H9 (cell line): ENCODE measurements around the gene AGBL3. TPM values are rescaled to one million over a fixed set of nuclear protein-coding genes. Genes with fewer than 3 reads are reported as not detected.

ENCODE experiments used
- DNase-seq: peaks from one replicate; pipeline ENCODE4 v3.0.0-alpha.2; 2017
- H2AFZ ChIP-seq: one replicate; pipeline ENCODE4 v1.6.1; 2013; ENCODE audit warnings: mild to moderate bottlenecking, low read length, control low read depth, moderate library complexity
- H2AK5ac ChIP-seq: 2 replicates; pipeline ENCODE4 v1.6.1; 2013; ENCODE audit warnings: low read length, control low read depth, mixed read lengths; ENCODE audit not compliant: insufficient read length
- H2BK120ac ChIP-seq: one replicate; pipeline ENCODE4 v1.6.1; 2013; ENCODE audit warnings: low read depth, mild to moderate bottlenecking, low read length, control low read depth, inconsistent platforms; ENCODE audit not compliant: poor library complexity, severe bottlenecking
- H2BK12ac ChIP-seq: 2 replicates; pipeline ENCODE4 v1.6.1; 2013; ENCODE audit warnings: low read length, control low read depth, mixed read lengths, low read depth; ENCODE audit not compliant: insufficient read length
- H2BK15ac ChIP-seq: 2 replicates; pipeline ENCODE4 v1.6.1; 2013; ENCODE audit warnings: low read depth, low read length, control low read depth
- H2BK20ac ChIP-seq: one replicate; pipeline ENCODE4 v1.6.1; 2013; ENCODE audit warnings: low read depth, mild to moderate bottlenecking, low read length, control low read depth, inconsistent platforms; ENCODE audit not compliant: poor library complexity, severe bottlenecking
- H2BK5ac ChIP-seq: 2 replicates; pipeline ENCODE4 v1.6.1; 2013; ENCODE audit warnings: low read length, control low read depth, mixed read lengths; ENCODE audit not compliant: insufficient read length
- H3K14ac ChIP-seq: 2 replicates; pipeline ENCODE4 v1.6.1; 2013; ENCODE audit warnings: low read length, control low read depth; ENCODE audit not compliant: insufficient read depth
- H3K18ac ChIP-seq: 2 replicates; pipeline ENCODE4 v1.6.1; 2013; ENCODE audit warnings: low read depth, mild to moderate bottlenecking, mixed read lengths, low read length, control low read depth; ENCODE audit not compliant: insufficient read length
- H3K23ac ChIP-seq: 2 replicates; pipeline ENCODE4 v1.6.1; 2013; ENCODE audit warnings: low read length, control low read depth, mixed read lengths, low read depth; ENCODE audit not compliant: insufficient read length
- H3K23me2 ChIP-seq: 2 replicates; pipeline ENCODE4 v1.6.1; 2013; ENCODE audit warnings: low read depth, mild to moderate bottlenecking, mixed read lengths, low read length, control low read depth; ENCODE audit not compliant: insufficient read length, poor library complexity, severe bottlenecking
- H3K27ac ChIP-seq: 2 replicates; pipeline ENCODE4 v1.5.1; 2013; ENCODE audit warnings: low read length, control low read depth, mixed read lengths, low read depth; ENCODE audit not compliant: insufficient read length
- H3K27me3 ChIP-seq: 2 replicates; pipeline ENCODE4 v1.6.1; 2013; ENCODE audit warnings: low read length, control low read depth, inconsistent platforms; ENCODE audit not compliant: insufficient read depth
- H3K4ac ChIP-seq: 2 replicates; pipeline ENCODE4 v1.6.1; 2013; ENCODE audit warnings: low read depth, mild to moderate bottlenecking, control low read depth, inconsistent platforms, low read length, moderate library complexity
- H3K4me1 ChIP-seq: 2 replicates; pipeline ENCODE4 v1.6.1; 2013; ENCODE audit warnings: low read length, control low read depth, inconsistent platforms; ENCODE audit not compliant: insufficient read depth
- H3K4me2 ChIP-seq: 2 replicates; pipeline ENCODE4 v1.6.1; 2013; ENCODE audit warnings: low read length, control low read depth, mixed read lengths; ENCODE audit not compliant: insufficient read length, insufficient read depth
- H3K56ac ChIP-seq: 2 replicates; pipeline ENCODE4 v1.6.1; 2013; ENCODE audit warnings: low read depth, mild to moderate bottlenecking, mixed read lengths, low read length, control low read depth; ENCODE audit not compliant: insufficient read length
- H3K79me1 ChIP-seq: 2 replicates; pipeline ENCODE4 v1.6.1; 2013; ENCODE audit warnings: low read depth, mild to moderate bottlenecking, moderate library complexity, low read length, control low read depth, inconsistent platforms; ENCODE audit not compliant: insufficient read depth, poor library complexity, severe bottlenecking
- H3K79me2 ChIP-seq: 2 replicates; pipeline ENCODE4 v1.6.1; 2013; ENCODE audit warnings: low read length, control low read depth, inconsistent platforms; ENCODE audit not compliant: insufficient read depth
- H3K9ac ChIP-seq: 2 replicates; pipeline ENCODE4 v1.6.1; 2013; ENCODE audit warnings: low read length, control low read depth, mixed read lengths; ENCODE audit not compliant: insufficient read length; ENCODE audit errors: extremely low read depth
- H3K9me3 ChIP-seq: one replicate; pipeline ENCODE4 v1.6.1; 2013; ENCODE audit warnings: low read depth, low read length, inconsistent platforms; ENCODE audit not compliant: control insufficient read depth
- H3T11ph ChIP-seq: one replicate; pipeline ENCODE4 v1.6.1; 2013; ENCODE audit warnings: mild to moderate bottlenecking, low read length, control low read depth, inconsistent platforms
- H4K20me1 ChIP-seq: one replicate; pipeline ENCODE4 v1.6.1; 2013; ENCODE audit not compliant: control insufficient read depth, insufficient read length, insufficient read depth
- H4K5ac ChIP-seq: 2 replicates; pipeline ENCODE4 v1.6.1; 2013; ENCODE audit warnings: low read depth, mild to moderate bottlenecking, mixed read lengths, low read length, control low read depth; ENCODE audit not compliant: insufficient read length
- H4K8ac ChIP-seq: replicated peaks from 2 replicates; pipeline ENCODE4 v1.6.1; 2013; ENCODE audit warnings: low read length, control low read depth, mixed read lengths, low read depth; ENCODE audit not compliant: insufficient read length
- H4K91ac ChIP-seq: 2 replicates; pipeline ENCODE4 v1.6.1; 2013; ENCODE audit warnings: low read depth, mild to moderate bottlenecking, moderate library complexity, mixed read lengths, low read length, control low read depth; ENCODE audit not compliant: insufficient read length
- H3K27ac Mint-ChIP-seq, 3 experiments: 2 replicates in 2 of 3; 3 replicates in 1 of 3; pipeline ENCODE4 v1.8.0; 2020 to 2021; ENCODE audit warnings: mixed read lengths in 3 of 3, mild to moderate bottlenecking in 1 of 3, moderate library complexity in 1 of 3
- H3K27me3 Mint-ChIP-seq: 2 replicates; pipeline ENCODE4 v1.8.0; 2021; ENCODE audit warnings: low read depth, mild to moderate bottlenecking, moderate library complexity, mixed read lengths
- H3K36me3 Mint-ChIP-seq, 3 experiments: 2 replicates in 2 of 3; 3 replicates in 1 of 3; pipeline ENCODE4 v1.8.0; 2020 to 2021; ENCODE audit warnings: low read depth in 3 of 3, mixed read lengths in 3 of 3; ENCODE audit not compliant: insufficient read depth in 1 of 3
- H3K4me1 Mint-ChIP-seq, 2 experiments: 2 replicates each; pipeline ENCODE4 v1.8.0; 2020; ENCODE audit warnings: mixed read lengths in 2 of 2
- H3K4me3 Mint-ChIP-seq, 2 experiments: 2 replicates in 1 of 2; 3 replicates in 1 of 2; pipeline ENCODE4 v1.8.0; 2020 to 2021; ENCODE audit warnings: mild to moderate bottlenecking in 2 of 2, mixed read lengths in 2 of 2, moderate library complexity in 1 of 2
- H3K9me3 Mint-ChIP-seq, 2 experiments: 2 replicates in 1 of 2; 3 replicates in 1 of 2; pipeline ENCODE4 v1.8.0; 2020; ENCODE audit warnings: mild to moderate bottlenecking in 2 of 2, mixed read lengths in 2 of 2, moderate library complexity in 1 of 2
- whole genome bisulfite sequencing: extraction: QIAGEN DNeasy Blood & Tissue Kit; methylation state at CpG from one replicate; pipeline ENCODE4 v1.1.7; 2013; ENCODE audit warnings: missing lambda C conversion rate, low lambda C conversion rate, mixed read lengths; ENCODE audit not compliant: insufficient read length; ENCODE audit errors: extremely low coverage; 5-methylcytosine and 5-hydroxymethylcytosine counted together
- total RNA-seq: library from RNA; stranded (reverse); gene quantifications from 2 replicates; pipeline ENCODE4 v1.2.1, GENCODE V29; 2021
- TF ChIP-seq, protein P1 (sequence below): fragments of 200-600 bp; sonication (generic); conservative IDR thresholded peaks from 3 replicates; pipeline ENCODE4 v1.8.0; 2021; ENCODE audit warnings: antibody characterized with exemption, mild to moderate bottlenecking

Gene AGBL3
- total RNA-seq, 1 experiment from 2014 or later: 2.4 TPM

DNA sequence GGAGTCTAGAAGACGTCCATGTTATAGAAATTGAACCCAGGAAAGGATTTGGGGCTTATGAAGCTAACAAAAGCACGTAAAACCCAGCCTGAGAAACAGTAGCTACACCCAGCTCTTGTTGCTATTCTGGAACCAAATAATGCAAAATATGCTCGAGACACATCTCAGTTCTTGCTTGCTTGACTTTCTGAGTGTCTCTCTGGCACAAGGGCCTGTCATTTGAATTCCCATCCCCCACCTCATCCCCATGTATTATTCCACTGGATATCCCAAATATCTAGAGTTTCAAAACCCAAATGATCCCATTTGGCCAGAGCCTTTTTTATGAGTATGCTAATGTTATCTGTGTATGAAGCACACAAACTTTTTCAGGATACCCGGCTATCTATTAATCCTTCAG lies 48.2 kb upstream of the AGBL3 start:
- TF ChIP-seq, protein P1, sequence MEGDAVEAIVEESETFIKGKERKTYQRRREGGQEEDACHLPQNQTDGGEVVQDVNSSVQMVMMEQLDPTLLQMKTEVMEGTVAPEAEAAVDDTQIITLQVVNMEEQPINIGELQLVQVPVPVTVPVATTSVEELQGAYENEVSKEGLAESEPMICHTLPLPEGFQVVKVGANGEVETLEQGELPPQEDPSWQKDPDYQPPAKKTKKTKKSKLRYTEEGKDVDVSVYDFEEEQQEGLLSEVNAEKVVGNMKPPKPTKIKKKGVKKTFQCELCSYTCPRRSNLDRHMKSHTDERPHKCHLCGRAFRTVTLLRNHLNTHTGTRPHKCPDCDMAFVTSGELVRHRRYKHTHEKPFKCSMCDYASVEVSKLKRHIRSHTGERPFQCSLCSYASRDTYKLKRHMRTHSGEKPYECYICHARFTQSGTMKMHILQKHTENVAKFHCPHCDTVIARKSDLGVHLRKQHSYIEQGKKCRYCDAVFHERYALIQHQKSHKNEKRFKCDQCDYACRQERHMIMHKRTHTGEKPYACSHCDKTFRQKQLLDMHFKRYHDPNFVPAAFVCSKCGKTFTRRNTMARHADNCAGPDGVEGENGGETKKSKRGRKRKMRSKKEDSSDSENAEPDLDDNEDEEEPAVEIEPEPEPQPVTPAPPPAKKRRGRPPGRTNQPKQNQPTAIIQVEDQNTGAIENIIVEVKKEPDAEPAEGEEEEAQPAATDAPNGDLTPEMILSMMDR: no peak
- Histone ChIP-seq H3K27ac (no peak overlapping the region), H2AK5ac (no peak overlapping the region), H2BK15ac (no peak overlapping the region), H2BK12ac (no peak overlapping the region), H4K8ac (no peak overlapping the region), H4K20me1 (no peaks in the 10 kb centered on the region), H3K9me3 (no peaks in the 10 kb centered on the region), H3K4me2 (no peak overlapping the region), H2AFZ (no peak overlapping the region), H3K4me1 (no peaks in the 10 kb centered on the region), H3K79me2 (no peaks in the 10 kb centered on the region), H2BK5ac (no peak overlapping the region), H3K18ac (no peak overlapping the region), H3K9ac (no peak overlapping the region), H2BK120ac (no peak overlapping the region), H3K4ac (no peak overlapping the region), H3K23ac (no peak overlapping the region), H4K91ac (no peak overlapping the region), H3K23me2 (no peaks in the 10 kb centered on the region), H3K56ac (no peak overlapping the region), H3K79me1 (no peaks in the 10 kb centered on the region), H4K5ac (no peak overlapping the region), H3K14ac (no peak overlapping the region), H3K27me3 (no peaks in the 10 kb centered on the region), H2BK20ac (no peak overlapping the region), H3T11ph (no peak overlapping the region)
- no peak overlapping the region for H3K4me3 Mint-ChIP-seq
- H3K27me3 Mint-ChIP-seq: no peaks in the 10 kb centered on the region
- H3K9me3 Mint-ChIP-seq: no peaks in the 10 kb centered on the region
- H3K4me1 Mint-ChIP-seq: peaks cover 11 to 20% of the 10 kb centered on the region in 2 experiments
- H3K27ac Mint-ChIP-seq: no peak overlapping the region
- no peak for DNase-seq
- peaks cover 13 to 35% (median 16%) of the 10 kb centered on the region in 3 experiments; a peak in 6 of 7 replicates for H3K36me3 Mint-ChIP-seq
- no CpG with 5 or more reads among the region's 4 CpGs for WGBS
